Stimulated activated CD4-positive, alpha-beta T cell treated with anti-CD3 and anti-CD28 coated beads, Interleukin-12 subunit alpha, Interleukin-12 subunit beta, amount 100 ng/mL, for 48 hours (primary cell): Measurements from ENCODE around the gene QPRT.
"Not testable (repeated sequence)": the region's sequence is repeated elsewhere in the genome, so short reads cannot be mapped to it uniquely, and the experiment has no call there.

Source experiments
- DNase-seq, 3 donors: peaks; one replicate each; pipeline ENCODE4 v3.0.0-alpha.2; 2020; ENCODE audit warnings: low read depth in 2 of 3, low spot score in 1 of 3

QPRT gene

GRCh38 chr16:29678691-29679267 lies at the start of gene QPRT:
Gene QPRT (plus strand): TSS chr16:29679180. CDS start chr16:29679198, 18 bp downstream.
- no peak for DNase-seq

DNA sequence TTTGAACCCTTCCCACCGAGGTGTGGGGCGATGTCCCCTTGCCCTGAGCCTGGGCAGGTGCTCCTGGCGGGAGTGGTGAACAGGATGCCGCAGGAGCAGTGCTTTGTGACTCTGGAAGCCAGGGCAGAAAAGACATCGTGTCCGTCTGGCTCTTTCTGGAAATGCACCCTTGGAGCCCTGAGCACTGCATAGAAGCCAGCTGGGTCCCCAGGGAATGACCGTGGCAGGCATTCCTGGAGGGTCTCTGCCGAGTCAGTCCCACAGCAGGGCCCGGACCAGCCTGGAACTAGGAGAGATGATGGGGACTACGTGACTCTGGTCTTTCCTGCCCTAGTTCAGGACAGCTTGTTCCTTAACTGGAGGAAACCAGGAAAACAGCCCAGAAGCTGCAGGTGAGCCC lies 49.7 kb upstream of the QPRT start:
- DNase-seq, result not testable (repeated sequence)

GRCh38 chr16:29631658-29632057 lies 47.3 kb upstream of the QPRT start:
- DNase-seq, result not testable (repeated sequence)

DNA sequence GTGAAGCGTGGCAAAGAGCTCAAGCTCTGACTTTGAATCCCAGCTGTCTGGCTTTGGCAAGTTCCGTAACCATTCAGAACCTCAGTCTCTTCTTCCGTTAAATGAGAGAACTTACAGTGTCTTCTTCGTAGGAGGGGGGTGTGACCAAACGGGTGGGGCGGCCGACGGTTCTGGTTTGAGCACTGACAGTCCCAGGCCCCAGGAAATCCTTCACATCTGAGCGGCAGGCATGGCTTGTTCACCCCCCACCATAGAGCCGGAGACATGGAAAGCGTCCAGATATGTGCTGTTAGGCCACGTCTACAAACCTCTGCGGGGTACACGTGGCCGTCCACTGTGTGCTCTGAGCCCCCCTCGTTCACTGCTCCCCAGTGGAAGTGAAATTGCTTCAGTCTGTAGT lies 43.1 kb upstream of the QPRT start:
- DNase-seq, result not testable (repeated sequence)

DNA sequence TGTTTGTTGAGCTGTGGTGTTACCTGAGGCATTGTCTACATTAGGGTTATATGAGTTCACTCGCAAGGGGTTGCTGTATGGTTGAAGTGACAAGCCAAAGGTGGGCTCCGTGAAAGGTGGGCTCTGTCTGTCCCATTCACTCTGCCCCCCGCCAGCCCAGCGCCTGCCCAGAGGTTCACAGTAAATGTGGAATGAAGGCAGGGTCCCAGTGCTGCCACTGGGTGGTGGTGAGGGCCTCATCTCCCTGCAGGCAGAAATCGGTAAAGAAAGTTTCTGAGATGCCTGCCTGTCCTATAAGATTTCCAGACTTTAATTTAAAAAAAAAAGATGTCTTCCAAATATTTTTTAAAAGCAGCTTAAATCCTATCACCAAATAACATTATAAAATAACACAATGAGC lies 42.6 kb upstream of the QPRT start:
- DNase-seq, result not testable (repeated sequence)

- DNase-seq, result not testable (repeated sequence)
Observed at GRCh38 chr16:29638751-29639150, 40.2 kb upstream of the QPRT start.

- DNase-seq, result no peak
Observed at GRCh38 chr16:29641561-29641960, 37.4 kb upstream of the QPRT start.

- DNase-seq, result no peak
Observed at GRCh38 chr16:29643596-29643995, 35.4 kb upstream of the QPRT start.

DNA sequence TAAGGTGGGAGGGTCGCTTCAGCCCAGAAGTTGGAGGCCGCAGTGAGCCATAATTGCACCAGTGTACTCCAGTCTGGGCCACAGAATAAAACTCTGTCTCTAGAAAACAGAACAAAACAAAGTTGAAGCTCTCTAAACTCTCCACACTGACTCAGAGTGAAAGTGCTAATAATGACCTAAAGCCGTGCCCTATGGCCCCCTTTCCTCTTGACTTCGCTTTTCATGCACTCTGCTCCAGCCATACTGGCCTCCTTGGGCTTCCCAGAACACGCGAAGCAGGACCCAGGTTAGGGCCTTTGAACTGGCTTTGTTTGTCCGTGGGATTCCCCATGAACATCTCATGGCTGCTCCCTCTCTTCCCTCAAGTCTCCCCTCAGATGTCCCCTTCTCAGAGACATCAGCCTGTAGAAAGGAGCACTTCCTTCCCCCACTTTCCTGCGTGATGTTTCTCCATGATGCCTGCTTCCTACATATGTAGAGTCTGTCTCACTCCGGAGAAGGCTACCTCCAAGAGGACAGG lies 34.6 kb upstream of the QPRT start:
- no peak for DNase-seq

DNA sequence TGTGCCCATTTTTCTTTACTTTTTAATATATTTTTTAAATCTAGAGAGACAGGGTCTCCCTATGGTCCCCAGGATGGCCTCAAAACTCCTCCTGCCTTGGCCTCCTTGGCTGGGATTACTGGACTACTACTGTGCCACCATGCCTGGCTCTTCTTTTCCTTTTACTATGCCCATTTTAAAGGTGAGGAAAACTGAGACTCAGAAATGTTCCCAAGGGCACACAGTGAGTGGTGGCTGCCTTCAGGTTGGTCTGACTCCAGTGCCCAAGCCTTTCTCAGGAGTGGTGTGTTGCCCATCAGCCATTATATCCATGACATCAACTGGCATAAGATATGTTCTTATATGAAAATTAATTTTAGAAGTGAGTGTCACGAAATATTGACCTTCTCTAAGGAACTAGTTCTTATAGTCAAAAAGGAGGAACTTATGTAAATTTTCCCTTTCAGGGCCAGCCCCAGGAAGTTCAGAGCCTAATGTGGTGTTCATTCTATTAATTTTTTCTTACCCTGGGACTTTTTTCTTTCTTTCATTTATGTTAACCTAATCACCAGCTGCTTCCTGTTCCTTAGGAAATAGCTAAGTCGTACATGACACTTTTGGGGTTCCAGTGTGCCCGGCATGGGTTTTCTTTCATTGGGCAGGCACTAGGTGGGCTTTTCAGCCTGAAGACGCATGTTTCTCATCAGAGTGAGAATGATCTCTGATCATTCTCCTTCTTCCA lies 33.8 kb upstream of the QPRT start:
- no peak for DNase-seq

DNA sequence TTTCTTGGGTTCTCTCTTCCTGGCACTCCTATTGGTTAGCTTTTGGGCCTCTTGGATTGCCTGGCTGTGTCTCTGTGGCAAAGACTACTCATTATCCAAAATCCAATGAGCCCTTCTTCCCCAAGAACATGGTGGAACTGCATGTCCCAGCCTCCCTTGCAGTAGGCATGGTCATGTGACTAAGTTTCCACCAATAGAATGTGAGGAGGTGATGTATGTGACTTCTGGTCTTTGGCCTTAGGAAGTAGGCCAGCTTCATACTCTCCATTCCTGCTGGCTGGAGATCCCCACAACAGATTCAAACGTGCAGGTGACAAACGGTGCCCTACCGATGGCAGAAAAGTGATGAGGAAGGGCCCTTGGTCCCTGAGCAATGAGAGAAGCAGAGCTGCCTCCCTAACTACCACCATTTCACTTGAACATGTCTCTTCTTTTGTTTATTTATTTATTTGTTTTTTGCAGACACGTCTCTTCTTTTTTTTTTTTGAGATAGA lies 33.2 kb upstream of the QPRT start:
- DNase-seq, result no peak

DNA sequence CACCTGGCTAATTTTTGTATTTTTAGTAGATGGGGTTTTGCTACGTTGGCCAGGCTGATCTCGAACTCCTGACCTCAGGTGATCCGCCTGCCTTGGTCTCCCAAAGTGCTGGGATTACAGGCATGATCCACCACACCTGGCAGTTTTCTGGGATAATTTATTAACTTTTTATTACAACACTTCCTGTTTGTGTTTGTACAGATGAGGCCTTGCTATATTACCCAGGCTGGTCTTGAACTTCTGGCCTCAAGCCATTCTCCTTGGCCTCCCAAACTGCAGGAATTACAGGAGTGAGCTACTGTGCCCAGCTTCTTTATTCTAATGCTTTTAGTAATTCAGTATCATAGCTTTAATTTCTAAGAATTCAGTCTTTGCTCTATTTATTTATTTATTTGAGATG lies 32.0 kb upstream of the QPRT start:
- DNase-seq, result no peak

GRCh38 chr16:29649588-29650494 lies 29.1 kb upstream of the QPRT start:
- no peak for DNase-seq

GRCh38 chr16:29650771-29651170 lies 28.2 kb upstream of the QPRT start:
- DNase-seq, result no peak

DNA sequence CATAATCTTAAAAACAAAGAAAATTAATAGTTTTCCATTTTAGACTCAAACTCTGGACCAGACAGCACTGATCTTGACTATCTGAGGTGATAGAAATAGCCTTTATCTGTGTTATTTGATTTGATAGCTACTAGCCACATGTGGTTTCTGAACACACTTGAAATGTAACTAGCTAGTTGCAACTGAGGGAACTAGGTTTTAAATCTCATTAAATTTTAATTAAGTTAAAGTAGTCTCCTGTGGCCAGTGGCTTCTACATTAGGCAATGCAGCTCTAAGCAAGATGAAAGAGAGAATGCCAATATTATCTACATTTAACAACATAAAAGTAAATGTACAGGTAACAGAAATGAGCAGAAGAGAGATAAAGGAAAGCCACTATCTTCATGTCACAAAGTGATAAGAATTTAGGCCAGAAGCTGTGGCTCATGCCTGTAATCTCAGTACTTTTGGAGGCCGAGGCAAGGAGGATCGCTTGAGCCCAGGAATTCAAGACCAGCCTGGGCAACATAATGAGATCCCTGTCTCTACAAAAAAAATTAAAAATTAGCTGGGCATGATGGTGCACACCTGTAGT lies 27.1 kb upstream of the QPRT start:
- DNase-seq, result no peak

- no peak for DNase-seq
Observed at GRCh38 chr16:29653471-29653870, 25.5 kb upstream of the QPRT start.

DNA sequence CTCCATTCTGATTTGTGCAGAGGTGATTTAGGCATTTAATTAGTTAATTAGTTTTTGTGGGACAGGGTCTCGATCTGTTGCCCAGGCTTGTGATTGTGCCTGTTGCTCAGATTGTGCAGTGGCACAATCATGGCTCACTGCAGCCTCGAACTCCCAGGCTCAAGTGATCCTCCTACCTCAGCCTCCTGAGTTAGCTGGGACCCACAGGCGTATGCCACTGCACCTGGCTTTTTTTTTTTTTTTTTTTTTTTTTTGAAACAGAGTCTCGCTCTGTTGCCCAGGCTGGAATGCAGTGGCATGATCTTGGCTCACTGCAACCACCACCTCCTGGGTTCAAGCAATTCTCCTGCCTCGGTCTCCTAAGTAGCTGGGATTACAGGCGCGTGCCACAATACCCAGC lies 25.1 kb upstream of the QPRT start:
- not testable (repeated sequence) for DNase-seq

GRCh38 chr16:29656688-29657523 lies 22.1 kb upstream of the QPRT start:
- DNase-seq, result no peak

- DNase-seq, result no peak
Observed at GRCh38 chr16:29658705-29659104, 20.3 kb upstream of the QPRT start.

GRCh38 chr16:29662000-29662728 lies 16.8 kb upstream of the QPRT start:
- DNase-seq, result no peak
